Pancreas (tissue), 10 donors: ENCODE measurements around the gene NAV2. TPM values are rescaled to one million over a fixed set of nuclear protein-coding genes. Genes with fewer than 3 reads are reported as not detected.

Experiments used
- ATAC-seq, 4 donors: fragments of 200-7000 bp; cut with Tn5 transposase; one replicate each; pipeline versions ENCODE4 v1.8.0 to v1.9.1; 2020; ENCODE audit warnings: mild to moderate bottlenecking in 4 of 4, moderate library complexity in 4 of 4
- DNase-seq, 6 donors: peaks; one replicate each; pipeline ENCODE4 v3.0.0-alpha.2; 2020
- FAIRE-seq: peaks from 2 replicates; lab custom pipeline; 2012; peaks lifted over from hg19 to GRCh38; lab: Jason Lieb, UNC
- H3K27ac ChIP-seq, 4 donors: fragments of 200-600 bp; sonication (generic); 1 replicate in 3 of 4; 2 replicates in 1 of 4; pipeline versions ENCODE4 v1.5.0 to v1.8.0; 2020
- H3K27me3 ChIP-seq, 4 donors: fragments of 200-600 bp; one replicate each; pipeline ENCODE4 v1.8.0; 2021
- H3K36me3 ChIP-seq, 3 donors: fragments of 200-600 bp; sonication (generic) in 1 of 3; one replicate each; pipeline versions ENCODE4 v1.5.0 to v1.8.0; 2020 to 2021
- H3K4me1 ChIP-seq, 3 donors: fragments of 200-600 bp; one replicate each; pipeline ENCODE4 v1.8.0; 2021
- H3K4me3 ChIP-seq, 4 donors: fragments of 200-600 bp; sonication (generic) in 2 of 4; one replicate each; pipeline versions ENCODE4 v1.5.0 to v1.8.0; 2020 to 2021
- H3K9me3 ChIP-seq, 4 donors: fragments of 200-600 bp; one replicate each; pipeline ENCODE4 v1.8.0; 2021
- WGBS, 2 donors: extraction: QIAGEN DNeasy Blood & Tissue Kit; methylation state at CpG; one replicate each; pipeline ENCODE4 v1.1.7; 2013; 5-methylcytosine and 5-hydroxymethylcytosine counted together
- intact Hi-C, 3 donors: fragments of 100-400 bp; cut with DNase I; formaldehyde crosslinking; loops; one replicate each; pipeline versions ENCODE4 v1.11.1 to v1.14.2; 2022
- polyA plus RNA-seq, 2 donors: library from polyadenylated mRNA; stranded (reverse); fragments of 200-250 nt; gene quantifications; one replicate each; pipeline ENCODE4 v1.2.3, GENCODE V29; 2013
- total RNA-seq, 6 donors: library from RNA; stranded (reverse); fragmentation: NEBNext Ultra II Directional in 4 of 6; extraction: Animal tissue kit (Norgen Biotek cat#: 25700) in 4 of 6; gene quantifications; one replicate each; pipeline versions ENCODE4 v1.2.1 to v1.2.4, GENCODE V29; 2021 to 2023
- TF ChIP-seq, protein P1 (sequence below), 4 donors: fragments of 200-600 bp; sonication (generic) in 3 of 4; IDR thresholded peaks; one replicate each; pipeline versions ENCODE4 v1.5.0 to v1.8.0; 2021; ENCODE audit warnings: antibody characterized with exemption in 4 of 4
- donor health status: healthy with polysubstance abuse.
- donor health status: DM: no; HTN: no; CAD: no; lungs with moderate emphysema.
- donor health status: DM: no; HTN: no; CAD: no.
- donor health status: control.
- donor health status: control.
- donor health status: Bipolar disorder and iron deficiency.
- donor health status: DM: yes; HTN: yes; CAD: no.
- donor health status: DM: no; HTN: no; CAD: no.
- donor health status: DM: no; HTN: no; CAD: no.
- donor health status: DM: yes; HTN: yes; CAD: no.

NAV2 gene
- total and polyA plus RNA-seq, 8 donors: 5.8 to 26.9 (median 16.3) TPM

DNA sequence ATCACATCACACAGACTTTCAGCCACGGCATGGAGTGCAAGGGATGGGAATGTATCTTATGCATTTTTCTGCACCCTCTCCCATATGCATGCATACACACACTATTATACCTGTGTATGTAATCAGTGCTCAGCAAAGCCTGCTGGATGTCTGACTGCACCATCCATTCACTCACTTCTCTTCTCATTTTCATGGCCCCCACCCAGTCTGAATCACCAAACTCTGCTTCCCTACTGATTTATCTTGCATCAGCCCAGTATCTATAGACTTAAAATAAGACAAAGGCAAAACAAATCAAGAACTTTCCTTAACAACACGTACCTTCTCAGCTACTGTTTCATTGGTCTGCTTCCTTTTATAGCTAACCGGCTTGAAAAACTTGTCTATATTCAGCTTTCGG, 426.1 kb downstream of the NAV2 start:
- DNase-seq: no peak
- no peak for FAIRE-seq
- Histone ChIP-seq H3K27ac (no peak overlapping the region), H3K27me3 (no peaks in the 10 kb centered on the region), H3K4me1 (no peaks in the 10 kb centered on the region), H3K9me3 (no peaks in the 10 kb centered on the region), H3K36me3 (no peaks in the 10 kb centered on the region), H3K4me3 (no peak overlapping the region)
- ATAC-seq: no peak
- intact Hi-C loops: loop anchor here in 1 of 3 donors (10.0 kb wide), 2 partner anchors 394 to 574 kb away; no protein-coding TSS in a partner anchor
- WGBS, 2 donors: 84 to 86% methylated on average over 4 of the region's 4 CpGs
- TF ChIP-seq, protein P1, sequence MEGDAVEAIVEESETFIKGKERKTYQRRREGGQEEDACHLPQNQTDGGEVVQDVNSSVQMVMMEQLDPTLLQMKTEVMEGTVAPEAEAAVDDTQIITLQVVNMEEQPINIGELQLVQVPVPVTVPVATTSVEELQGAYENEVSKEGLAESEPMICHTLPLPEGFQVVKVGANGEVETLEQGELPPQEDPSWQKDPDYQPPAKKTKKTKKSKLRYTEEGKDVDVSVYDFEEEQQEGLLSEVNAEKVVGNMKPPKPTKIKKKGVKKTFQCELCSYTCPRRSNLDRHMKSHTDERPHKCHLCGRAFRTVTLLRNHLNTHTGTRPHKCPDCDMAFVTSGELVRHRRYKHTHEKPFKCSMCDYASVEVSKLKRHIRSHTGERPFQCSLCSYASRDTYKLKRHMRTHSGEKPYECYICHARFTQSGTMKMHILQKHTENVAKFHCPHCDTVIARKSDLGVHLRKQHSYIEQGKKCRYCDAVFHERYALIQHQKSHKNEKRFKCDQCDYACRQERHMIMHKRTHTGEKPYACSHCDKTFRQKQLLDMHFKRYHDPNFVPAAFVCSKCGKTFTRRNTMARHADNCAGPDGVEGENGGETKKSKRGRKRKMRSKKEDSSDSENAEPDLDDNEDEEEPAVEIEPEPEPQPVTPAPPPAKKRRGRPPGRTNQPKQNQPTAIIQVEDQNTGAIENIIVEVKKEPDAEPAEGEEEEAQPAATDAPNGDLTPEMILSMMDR (IDR thresholded peaks at IDR 0.05): no peak

DNA sequence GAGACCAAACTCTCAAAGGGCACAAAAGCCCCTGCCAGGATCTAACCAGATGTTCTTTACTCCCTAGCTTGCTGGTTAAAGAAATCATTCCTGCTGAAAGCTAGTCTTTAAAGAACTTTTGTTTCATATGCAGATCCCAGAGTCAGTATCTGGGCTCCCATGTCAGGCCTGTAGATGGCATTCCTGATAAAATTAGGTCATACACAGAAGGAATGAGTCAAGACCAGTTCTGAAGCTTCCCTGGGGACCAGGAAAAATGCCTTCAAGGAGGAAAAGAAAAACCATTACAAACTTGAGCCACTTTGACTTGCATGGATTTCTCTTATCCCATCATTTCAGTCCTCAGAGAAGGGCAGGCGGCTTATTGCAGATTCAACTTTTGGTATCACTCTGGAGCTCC, 441.7 kb downstream of the NAV2 start:
- 93 to 96% methylated on average over 1 of the region's 1 CpG for WGBS, 2 donors
- Histone ChIP-seq H3K4me3 (no peak overlapping the region), H3K4me1 (peaks cover 0 to 4% (median 0%) of the 10 kb centered on the region in 3 donors), H3K27me3 (peaks cover 11 to 37% (median 11%) of the 10 kb centered on the region in 4 donors), H3K9me3 (no peaks in the 10 kb centered on the region), H3K27ac (no peak overlapping the region), H3K36me3 (no peaks in the 10 kb centered on the region)
- FAIRE-seq (no peak), ATAC-seq (no peak), DNase-seq (no peak)
- intact Hi-C loops: no loop called here
- TF ChIP-seq, protein P1 (IDR thresholded peaks at IDR 0.05): no peak

DNA sequence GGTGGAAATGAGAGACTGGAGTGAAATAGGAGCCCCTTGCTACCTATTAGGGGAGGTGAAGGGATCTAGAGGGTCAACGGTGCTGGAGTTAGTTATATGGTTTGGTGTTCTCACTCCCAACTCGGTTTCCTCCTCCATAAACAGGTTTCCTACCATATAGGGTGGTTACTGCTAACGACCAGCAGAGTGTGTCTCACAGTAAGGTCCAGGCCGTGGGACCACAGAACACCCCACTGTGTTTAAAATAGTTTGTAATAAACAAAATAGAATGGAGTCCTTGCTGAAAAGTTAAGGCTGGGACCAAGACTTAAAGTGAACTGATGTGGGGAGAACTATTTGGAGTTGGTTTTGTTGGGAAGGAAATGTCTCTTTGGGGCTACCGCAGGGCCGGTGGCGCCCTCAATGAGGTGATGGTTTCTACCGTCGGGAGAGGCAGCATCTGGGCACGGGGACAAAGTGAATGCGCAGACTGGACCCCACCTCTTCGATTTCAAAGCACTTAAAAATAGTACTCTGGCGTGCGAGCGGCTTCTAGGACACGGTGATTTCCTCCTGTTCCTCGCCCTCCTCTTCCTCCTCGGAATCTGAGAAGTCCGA, 443.1 kb downstream of the NAV2 start:
- Histone ChIP-seq H3K4me1 (peaks cover 0 to 4% (median 0%) of the 10 kb centered on the region in 3 donors), H3K27ac (no peak overlapping the region), H3K36me3 (no peaks in the 10 kb centered on the region), H3K4me3 (peak overlapping the region in 1 of 4 donors; percentile 43), H3K9me3 (no peaks in the 10 kb centered on the region), H3K27me3 (peaks cover 18 to 51% (median 20%) of the 10 kb centered on the region in 4 donors)
- TF ChIP-seq, protein P1 (IDR thresholded peaks at IDR 0.05): no peak
- ATAC-seq (no peak), FAIRE-seq (no peak), DNase-seq (no peak)
- intact Hi-C loops: no loop called here
- 17 to 27% methylated on average over 16 to 19 of the region's 19 CpGs for WGBS, 2 donors

DNA sequence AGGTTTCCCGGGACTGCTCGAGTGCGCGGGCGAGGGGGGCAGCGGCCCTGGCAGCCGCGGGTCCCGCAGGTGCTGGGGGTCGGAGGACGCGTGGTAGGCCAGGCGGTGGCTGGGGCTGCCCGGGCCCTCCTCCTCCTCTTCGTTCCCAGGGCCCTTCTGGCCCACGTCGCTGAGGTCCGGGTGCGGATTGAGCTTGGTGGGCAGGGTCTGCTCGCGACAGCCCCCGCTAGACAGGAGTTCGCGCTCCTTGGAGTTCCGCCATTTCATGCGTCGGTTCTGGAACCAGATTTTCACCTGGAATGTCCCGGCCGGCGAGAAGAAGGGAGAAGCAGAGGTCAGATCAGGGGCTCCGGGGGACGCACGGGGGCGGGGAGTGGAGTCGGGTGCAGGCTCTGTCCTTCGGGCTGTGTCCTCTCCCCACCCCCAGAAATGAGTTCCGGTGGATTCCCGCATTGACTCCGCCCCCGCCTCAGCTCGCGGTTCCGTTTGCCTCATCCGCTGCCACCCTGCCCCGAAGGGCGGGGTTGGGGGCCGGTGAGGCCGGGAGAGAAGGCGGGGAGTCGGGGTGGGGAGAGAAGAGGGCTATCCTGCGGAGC, 443.7 kb downstream of the NAV2 start:
- TF ChIP-seq, protein P1 (IDR thresholded peaks at IDR 0.05): no peak
- ATAC-seq: peak in 3 of 4 donors; percentile 24 to 51 (median 35)
- peaks cover 0 to 4% (median 0%) of the 10 kb centered on the region in 3 donors for H3K4me1 ChIP-seq
- peak in 2 of 6 donors; percentile 23 to 55 for DNase-seq
- H3K4me3 ChIP-seq: peak overlapping the region in 2 of 4 donors; percentile 16 to 43
- no peaks in the 10 kb centered on the region for H3K36me3 ChIP-seq
- no peaks in the 10 kb centered on the region for H3K9me3 ChIP-seq
- intact Hi-C loops: no loop called here
- peaks cover 18 to 57% (median 23%) of the 10 kb centered on the region in 4 donors for H3K27me3 ChIP-seq
- no peak for FAIRE-seq
- WGBS, 2 donors: 3 to 5% methylated on average over 29 to 51 of the region's 51 CpGs
- no peak overlapping the region for H3K27ac ChIP-seq
